Measurements from ENCODE around the gene SSNA1.

DNA sequence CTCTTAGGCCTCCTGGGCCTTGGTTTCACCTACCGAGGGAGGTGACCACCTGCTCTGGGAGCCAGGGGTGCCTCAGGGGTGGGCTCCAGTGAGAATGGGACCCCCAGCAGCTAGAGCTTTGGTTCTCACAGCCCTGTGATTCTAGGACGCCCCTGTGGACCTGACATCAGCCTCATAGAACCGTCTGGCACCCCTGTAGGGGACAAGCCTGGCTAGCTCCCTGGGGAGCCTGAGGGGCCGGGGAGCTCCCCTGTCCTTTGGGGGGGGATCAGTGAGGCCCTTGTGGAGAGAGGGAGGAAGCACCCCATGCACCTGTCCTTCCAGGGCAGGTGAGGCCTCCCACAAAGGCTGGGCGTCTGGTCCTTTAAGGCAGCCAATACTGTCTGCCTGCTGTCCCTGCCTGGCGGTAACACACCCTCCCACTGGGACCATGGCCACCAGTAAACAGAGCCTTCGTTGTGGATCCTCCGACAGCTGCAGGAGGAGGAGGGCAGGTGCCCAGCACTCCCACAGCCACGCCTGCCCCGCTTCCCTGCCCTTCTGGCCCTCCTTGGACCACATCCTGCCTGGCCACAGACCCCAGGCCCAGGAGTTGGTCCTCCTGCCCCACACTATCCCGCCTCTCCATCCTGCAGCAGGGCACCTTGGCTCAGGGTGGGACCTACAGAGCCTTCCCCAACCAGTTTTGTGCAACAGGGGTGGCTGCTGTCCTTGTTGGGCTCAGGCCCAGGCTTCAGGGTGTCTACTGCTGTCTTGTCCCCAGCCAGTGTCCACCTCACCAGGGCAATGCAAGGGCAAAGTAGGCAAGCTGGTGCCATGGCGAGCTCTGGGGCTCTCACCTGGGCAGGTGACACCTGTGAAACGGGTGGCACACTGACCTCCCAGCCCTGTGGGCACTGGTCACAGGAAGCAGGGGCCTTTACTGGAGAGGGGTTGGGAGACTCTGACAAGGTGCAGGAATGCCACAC is 49.6 kb downstream of the SSNA1 start:
- TF ChIP-seq, protein P1, sequence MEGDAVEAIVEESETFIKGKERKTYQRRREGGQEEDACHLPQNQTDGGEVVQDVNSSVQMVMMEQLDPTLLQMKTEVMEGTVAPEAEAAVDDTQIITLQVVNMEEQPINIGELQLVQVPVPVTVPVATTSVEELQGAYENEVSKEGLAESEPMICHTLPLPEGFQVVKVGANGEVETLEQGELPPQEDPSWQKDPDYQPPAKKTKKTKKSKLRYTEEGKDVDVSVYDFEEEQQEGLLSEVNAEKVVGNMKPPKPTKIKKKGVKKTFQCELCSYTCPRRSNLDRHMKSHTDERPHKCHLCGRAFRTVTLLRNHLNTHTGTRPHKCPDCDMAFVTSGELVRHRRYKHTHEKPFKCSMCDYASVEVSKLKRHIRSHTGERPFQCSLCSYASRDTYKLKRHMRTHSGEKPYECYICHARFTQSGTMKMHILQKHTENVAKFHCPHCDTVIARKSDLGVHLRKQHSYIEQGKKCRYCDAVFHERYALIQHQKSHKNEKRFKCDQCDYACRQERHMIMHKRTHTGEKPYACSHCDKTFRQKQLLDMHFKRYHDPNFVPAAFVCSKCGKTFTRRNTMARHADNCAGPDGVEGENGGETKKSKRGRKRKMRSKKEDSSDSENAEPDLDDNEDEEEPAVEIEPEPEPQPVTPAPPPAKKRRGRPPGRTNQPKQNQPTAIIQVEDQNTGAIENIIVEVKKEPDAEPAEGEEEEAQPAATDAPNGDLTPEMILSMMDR (IDR thresholded peaks at IDR 0.05): no peak
- no peak for TF ChIP-seq ZFX (IDR thresholded peaks at IDR 0.05; ENCODE audit: borderline replicate concordance)
